DMS153 (cell line): ENCODE measurements around the gene RAB5A.
A peak's percentile ranks its signal among the peaks of the same experiment; 100 is the strongest.
"Not testable (repeated sequence)": the region's sequence is repeated elsewhere in the genome, so short reads cannot be mapped to it uniquely, and the experiment has no call there.

ENCODE experiments used
- DNase-seq: peaks from one replicate; lab custom pipeline; 2025; lab: John Stamatoyannopoulos, UW

The RAB5A gene, protein sequence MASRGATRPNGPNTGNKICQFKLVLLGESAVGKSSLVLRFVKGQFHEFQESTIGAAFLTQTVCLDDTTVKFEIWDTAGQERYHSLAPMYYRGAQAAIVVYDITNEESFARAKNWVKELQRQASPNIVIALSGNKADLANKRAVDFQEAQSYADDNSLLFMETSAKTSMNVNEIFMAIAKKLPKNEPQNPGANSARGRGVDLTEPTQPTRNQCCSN

DNA sequence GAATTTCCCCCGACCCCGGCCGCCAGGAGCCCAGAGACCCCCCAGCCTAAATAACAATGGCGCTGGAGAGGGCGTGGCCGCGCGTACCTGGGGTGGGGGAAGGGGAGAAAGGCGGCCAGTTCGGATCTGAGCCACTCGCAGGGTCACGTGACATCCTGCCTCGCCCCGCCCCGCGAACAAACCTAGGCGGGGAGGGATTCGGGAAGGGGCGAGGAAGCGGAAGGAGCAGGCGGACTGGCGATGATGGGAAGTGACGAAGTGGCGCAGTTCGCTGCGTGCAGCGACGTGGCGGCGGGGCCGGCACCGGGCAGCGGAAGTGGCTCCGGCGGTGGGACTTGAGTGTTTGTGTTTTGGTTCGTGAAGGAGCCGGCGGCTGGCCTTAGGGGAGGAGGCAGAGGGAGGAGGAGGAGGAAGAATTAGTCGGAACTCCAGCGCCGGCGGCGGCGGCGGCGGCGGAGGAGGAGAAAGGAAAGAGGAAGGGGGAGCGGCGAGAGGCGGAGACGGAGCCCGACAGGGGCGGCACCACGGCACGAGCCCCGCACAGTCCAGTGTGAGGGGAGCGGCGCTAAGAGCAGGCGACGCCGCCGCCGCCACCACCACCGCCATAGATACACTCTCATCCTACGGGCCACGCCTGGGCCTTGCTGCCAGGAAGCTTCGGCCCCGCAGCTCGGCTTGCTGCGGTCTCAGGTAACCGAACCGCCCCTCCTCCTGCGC lies at the start of gene RAB5A:
Gene RAB5A (plus strand): TSS at position 266 of the 717 bp plus-strand sequence. CDS start 3,802 bp downstream, outside the sequence.
- peak; percentile 86 for DNase-seq

DNA sequence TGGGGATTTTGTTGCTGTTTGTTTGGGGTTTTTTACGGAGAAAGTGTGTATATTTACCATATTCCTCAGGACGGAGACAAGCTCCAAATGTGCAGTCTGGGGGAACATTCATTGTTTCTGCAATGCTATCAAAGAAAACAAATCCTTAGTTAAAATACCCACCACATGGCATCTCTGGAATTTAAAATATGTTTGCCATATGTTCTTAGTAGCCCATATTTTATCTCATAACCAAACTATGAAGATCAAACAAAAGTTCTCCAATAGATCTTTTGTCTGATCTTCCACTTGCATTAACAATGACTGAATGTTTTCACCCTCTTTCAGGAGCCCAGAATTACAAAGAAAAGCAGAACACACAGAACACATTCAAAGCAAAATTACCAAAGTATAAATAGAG lies 48.2 kb upstream of the RAB5A start:
- no peak for DNase-seq

DNA sequence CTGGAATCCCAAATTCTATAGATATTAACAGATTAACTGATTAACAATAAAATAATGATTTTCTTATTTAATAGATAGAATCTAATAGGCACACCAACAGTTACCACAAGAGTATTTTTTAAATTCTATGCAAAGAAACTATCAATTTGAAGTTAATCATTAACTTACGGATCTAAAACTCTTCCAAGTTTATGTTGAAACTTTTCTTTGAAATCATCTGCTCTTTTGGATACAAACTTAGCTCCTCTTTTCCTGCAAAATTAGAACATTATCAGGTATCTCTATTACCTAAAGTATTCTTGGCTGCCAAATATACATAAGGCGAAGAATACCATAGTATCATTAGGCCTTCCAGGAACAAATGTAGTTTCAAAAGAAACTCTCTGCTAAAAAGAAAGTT lies 47.6 kb upstream of the RAB5A start:
- DNase-seq, result no peak

DNA sequence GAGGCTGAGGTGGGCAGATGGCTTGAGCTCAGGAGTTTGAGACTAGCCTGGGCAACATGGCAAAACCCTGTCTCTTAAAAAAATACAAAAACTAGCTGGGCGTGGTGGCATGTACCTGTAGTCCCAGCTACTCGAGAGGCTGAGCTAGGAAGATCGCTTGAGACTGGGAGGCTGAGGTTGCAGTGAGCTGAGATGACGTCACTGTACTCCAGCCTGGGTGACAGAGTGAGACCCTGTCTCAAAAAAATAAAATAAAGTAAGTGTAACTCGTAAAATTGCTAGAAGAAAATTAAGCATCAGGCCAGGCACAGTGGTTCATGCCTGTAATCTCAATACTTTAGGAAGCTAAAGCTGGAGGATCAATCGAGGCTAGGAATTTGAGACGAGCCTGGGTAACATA lies 47.1 kb upstream of the RAB5A start:
- not testable (repeated sequence) for DNase-seq

DNA sequence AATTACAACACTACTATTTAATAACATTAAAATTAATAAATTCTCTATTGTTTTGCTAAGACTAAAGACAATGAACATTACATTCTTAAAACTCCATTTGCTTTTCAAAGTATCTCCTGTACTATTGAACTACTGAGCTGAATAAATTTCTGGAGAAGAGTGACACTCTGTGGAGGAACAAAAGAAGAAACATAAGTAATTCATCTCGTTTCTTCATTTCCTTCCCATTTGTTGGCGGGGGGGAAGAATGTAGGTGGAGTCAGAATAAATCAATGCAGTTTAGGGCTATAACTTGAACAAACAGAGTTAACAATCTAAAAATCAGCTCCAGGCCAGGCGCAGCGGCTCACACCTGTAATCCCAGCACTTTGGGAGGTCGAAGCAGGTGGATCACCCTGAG lies 45.6 kb upstream of the RAB5A start:
- no peak for DNase-seq

DNA sequence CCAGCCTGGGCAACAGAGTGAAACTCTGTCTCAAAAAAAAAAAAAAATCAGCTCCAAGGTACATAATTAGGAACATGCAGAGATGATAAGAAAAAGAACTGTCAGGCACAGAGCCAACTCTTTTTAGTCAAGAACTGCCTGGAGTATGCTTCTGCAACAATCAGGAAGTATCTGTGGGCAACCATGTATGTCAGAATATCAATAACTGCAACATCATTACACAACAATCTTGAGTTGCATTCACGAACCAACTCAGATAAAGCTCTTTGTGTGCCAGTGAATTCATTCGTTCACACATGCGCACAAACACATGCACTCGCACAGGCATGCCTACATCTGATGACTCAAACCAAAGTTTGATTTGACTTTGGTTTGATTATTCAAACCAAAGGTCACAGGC lies 45.0 kb upstream of the RAB5A start:
- DNase-seq, result no peak

DNA sequence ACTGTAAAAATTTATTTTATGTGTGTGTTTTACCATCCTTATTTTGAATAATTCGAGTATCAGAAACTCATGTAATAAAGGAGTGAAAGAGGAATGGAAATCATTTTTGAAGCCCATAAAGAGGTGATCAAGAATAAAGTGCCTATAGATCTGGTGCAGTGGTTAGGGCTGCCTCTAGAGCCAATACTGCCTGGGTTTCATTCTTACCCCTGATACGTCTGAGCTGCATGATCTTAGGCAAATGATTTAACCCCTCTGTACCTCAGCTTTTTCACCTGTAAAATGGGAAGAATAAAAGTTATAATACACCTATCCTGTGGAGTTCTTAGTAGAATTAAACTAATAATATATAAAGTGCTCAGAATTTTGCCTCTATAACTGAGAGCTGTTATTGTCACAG lies 43.2 kb upstream of the RAB5A start:
- no peak for DNase-seq

DNA sequence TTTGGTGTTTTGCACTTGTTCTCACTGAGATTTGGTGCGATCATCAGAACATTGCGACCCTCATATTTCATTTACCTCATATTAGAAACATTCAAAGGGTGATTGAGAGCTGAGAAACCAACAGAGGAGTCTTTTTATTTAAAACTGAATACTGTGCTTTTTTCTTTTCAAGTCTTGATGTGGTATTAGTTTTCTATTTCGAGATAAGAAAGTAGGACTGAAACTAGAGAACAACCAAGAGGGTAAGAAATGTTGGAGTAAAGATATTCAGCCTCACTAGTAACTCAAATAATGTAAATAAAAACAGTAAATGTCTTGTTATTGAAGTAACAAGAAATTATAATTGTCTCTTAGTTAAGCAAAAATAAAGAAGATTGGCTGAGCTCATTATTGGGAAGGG lies 39.4 kb upstream of the RAB5A start:
- no peak for DNase-seq

DNA sequence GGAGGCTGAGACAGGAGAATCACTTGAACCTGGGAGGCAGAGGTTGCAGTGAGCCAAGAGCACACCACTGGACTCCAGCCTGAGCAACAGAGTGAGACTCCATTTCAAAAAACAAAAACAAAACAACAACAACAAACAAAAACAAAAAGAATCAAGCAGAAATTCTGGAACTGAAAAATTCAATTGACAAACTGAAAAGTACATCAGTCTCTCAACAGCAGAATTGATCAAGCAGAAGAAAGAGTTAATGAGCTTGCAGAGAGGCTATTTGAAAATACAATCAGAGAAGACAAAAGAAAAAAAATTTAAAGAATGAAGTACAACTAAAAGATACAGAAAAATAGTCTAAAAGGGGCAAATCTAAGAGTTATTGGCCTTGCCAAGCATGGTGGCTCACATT lies 35.4 kb upstream of the RAB5A start:
- DNase-seq, result no peak

DNA sequence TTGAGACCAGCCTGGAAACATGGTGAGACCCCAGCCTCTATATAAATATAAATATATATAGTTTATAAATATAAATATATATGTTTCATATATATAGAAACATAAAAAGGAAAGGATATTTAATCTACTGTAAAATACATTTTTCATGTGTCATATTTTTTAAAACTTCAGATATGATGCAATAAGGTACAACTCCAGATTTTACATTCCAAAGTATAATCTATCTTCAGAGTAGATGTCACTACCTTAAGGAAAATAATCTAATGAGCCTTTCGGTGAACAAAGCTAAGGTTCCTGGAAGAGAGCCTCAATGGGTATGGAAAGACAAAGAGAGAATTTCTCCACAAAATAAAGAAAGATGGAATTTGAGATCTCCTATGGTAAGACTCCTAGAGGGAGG lies 29.7 kb upstream of the RAB5A start:
- no peak for DNase-seq

DNA sequence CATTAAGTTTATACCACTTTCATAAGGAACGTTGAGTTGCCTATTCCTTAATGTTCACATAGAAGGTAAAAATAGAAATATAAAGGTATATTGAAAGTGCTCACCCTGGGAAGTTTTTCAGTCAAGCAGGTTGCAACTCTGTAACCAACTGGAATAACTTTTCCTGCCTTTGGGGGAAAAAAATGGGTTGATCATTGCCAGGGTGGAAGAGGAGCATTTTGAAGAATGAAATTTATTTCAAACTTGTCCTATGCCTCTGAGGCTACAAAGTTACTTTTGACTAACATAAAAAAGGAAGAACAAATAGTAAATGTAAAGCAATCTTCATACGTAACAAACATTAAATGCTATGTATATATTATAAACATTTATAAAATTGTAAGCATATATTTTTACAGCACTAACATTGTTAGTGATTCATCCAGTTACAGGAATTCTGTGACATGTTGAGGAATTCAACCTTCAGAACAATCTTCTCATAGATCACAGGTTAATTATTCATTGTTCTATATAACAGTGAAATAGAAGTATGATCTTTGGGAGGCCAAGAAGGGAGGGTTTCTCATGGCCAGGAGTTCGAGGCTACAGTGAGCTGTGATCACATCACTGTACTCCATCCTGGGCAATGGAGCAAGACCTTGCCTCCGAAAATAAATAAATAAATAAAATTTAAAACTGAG lies 26.4 kb upstream of the RAB5A start:
- DNase-seq, result no peak

DNA sequence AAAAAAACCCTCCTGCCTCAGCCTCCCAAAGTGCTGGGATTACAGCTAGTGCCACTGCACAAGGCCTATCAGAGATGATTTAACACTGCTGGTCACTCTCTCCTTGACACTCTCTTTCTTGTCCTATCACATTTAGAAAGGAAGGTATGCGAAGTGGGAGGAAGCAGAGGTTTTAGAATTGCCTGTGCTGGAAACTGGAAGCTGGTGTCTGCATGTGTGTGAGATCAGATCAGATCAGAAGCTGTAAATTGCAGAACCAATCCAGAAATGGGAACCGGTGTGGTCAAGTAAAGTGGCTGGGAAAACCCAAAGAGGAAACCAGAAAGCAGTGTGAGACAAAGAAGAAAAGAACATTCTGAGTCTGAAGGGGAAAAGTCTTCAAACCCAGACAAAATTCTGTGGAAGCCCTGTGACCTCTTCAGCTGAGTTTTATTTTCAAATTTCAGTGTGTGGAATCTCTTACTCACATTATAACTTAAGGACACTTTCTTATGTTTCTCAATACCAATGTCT lies 15.7 kb upstream of the RAB5A start:
- DNase-seq, result no peak

DNA sequence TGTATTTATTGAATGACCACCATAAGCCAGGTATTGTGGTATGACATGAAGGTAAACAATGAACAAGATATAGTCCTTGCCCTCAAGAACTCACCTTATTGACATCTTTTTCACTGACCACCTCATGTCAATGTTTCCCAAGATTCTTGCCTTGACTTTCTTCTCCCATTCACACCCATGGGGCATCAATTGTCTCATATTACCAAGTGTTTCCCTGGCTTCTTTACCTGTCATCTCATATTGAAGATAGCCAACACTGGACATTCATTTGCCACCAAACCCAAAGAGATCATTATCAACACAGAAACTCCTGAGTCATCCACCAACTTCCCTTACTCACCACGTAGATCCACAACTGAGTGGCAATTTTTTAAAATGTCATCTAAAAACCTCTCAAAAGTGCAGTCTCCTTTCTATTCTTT lies 15.1 kb upstream of the RAB5A start:
- no peak for DNase-seq

DNA sequence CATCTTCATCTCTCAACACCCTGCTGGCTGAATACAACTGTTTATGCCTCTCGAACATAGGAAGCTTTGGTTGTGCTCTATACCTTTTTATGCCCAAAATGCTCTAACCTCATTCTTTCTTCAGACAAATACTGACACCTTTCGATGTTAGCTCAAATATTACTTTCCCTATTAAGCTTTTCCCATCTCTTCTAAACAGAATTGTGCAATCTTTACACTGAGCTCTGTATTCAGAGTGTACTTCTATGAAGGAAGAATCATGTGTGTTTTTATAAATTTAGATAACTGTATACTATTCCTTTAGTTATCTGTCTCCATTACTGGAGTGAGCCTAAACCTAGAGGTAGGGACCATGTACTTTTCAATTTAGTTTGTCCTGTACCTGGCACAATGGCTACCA lies 14.5 kb upstream of the RAB5A start:
- no peak for DNase-seq

DNA sequence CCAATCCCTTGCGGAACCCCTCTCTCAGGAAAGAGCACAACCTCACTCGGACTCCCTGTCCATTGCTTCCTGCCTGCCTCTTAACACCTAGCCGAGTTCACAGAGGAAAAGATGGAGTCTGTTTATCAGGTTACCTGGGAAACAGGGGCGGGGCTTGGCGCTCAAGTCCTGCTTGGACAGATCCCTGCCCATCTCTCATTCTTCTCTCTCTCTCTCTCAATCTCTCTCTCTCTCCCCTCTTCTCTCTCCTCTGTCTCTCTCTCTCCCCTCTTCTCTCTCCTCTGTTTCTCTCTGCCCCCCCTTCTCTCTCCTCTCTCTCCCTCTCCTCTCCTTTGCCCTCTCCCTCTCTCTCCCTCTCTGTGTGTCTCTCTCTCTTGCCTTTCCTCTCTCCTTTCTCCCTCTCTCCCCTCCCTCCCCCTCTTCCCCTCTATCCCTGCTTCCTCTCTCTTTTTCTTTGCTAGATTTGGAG lies 12.8 kb upstream of the RAB5A start, which contains the start of gene EFHB:
Gene EFHB (minus strand): TSS at position 120 of the 469 bp plus-strand sequence. CDS start 199 bp downstream, outside the sequence.
- DNase-seq, result peak; percentile 68

DNA sequence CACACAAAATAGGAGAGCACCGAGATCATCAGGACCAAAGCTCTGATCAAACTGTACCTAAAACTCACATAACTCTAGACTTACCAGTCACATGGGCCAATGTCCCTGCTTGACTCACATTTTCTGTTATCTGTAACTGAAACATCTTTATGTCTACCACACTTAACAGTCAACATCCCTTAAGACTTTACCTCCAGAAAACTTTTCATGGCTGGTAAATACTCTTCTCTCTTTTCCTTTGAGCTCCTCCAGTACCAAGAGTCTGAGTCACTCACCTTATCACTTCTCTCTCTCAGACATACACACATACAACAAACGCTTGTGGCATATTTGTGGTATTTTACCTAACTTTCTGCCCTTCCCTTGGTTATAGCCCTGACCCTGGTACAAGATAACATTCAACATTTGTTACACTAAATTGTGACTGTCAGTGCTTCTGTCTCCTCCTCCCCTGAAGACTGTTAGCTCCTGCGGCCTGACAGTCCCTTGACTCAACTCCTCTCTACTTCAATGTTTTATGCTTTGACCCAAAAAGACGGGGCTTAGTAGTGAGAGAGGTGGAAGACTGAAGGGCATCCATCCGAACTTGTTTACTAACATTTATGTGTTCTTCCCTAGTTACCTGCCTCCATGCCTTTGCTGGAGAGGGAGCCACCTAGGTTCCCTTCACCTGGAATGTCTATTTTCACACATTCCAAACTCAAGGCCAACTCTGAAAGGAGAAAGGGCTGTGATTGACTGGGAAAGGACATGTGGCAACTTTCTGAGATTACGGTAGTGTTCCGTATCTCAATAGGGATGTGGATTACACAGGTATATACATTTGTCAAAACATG lies 9.2 kb upstream of the RAB5A start:
- DNase-seq, result no peak

DNA sequence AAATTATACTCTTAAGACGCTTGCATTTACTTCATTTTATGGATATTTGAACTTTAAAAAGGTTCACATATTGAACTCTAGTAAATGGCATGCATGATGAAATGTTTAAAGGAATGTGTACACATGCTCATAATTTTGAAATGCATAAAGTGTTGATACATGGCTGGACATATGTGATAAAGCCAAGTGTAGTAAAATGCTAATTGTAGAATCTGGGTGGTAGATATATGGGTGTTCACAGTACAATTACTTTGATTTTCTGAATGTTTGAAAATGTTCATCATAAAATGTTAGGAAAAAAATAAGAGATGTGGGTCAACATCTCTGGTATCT lies 8.6 kb upstream of the RAB5A start:
- DNase-seq, result no peak

DNA sequence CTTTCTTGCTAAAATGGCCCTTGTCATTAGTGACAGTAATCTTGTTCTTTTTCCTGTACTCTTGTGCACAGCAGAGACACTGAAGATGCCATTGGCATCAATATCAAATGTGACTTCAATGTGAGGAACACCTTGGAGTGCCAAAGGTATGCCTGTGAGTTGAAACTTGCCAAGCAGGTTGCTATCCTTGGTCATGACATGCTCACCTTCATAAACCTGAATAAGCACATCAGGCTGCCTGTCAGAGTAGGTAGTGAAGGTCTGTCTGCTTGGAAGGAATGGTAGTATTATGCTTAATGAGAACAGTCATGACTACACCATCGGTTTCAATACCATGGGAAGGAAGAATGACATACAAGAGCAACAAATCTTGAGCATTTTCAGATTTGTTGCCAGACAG lies 6.3 kb upstream of the RAB5A start:
- DNase-seq, result no peak

DNA sequence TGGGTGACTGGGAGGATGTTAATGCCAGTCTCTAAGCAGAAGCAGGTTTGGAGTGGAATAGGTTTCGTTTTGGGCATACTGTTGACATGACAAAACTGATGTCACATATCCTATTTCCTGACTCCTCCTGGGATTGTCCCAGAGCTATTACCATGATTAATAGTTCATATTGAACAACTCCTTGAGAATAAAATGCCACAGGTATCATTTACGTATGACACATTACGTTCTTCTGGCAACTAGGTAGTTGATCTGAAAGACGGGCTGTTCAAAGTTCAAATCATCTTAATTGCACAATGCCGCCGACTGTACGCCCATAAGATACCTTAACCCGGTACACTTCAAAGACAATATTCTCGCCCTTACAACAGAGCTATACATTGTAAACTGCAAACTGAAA lies 1.4 kb upstream of the RAB5A start:
- DNase-seq, result no peak

DNA sequence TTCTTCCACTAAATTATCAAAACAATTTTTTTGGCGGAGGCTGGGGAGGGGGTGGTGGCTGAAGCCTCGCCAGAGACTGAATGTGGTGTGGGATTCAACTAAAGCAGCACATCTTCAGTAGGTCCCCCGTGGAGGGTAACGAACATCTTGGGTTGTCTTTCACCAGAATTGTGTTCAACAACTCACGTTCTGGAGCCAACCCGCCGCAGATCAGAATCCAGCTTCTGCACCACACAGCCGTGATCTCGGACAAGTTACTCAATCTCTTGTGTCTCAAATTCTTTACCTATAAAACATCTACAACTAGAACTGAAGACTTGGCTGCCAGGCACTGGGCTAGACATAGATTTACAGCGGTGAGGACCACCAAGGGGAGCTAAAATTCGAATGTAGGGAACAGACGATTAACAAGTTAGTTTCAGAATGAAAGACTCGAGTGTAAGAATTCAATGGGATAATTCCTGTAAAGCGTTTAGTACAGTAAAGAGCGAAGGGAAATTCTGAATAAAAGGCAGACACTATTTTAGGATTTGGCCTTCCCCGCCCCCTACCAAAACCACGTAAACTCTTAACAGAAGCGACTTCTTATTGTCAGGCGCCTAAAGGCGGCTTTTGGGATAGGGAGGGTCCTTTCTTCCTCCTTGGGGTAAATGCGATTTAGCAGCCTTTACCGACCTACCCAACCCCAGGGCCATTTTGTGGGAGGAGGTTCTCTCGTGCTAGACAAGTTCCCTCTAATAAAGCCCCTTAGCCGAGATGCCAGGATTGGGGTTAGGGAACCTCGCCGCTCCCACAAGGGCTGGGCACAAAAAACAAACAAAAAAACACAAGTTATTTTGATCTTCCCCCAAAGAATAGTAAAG lies 697 bp upstream of the RAB5A start:
- no peak for DNase-seq

DNA sequence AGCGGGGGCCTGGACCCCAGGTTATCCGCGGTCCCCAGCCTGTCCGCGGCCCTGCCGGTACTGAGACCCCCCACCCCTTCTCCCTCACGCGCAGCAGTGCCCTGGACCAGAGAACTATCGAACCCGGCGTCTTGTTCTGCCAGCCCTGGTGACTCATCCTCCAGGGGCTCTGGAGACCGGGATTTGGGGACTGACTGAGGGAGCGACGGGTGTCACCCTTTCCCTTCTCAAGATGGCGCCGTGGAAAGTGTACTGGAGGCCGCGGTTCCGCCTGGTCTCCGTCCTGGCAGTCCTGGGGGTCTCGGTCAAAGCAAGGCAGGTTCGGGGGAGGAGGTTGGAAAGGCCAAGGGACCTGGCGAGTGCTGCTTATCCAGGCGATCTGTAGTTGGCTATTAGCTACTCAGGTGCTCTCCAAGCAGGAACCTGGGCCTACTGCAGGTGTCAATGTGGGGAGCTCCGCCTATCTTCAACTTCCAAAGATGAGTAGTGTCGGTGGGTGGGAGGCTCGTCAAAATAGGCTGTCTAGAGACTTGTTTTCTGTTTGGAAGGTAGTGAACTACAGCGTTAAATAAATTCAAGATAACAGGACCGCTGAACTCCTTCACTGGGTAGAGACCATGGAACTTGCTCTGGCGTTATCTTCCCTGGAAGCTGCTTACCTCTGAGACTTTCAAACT lies 790 bp downstream of the RAB5A start:
- no peak for DNase-seq
